LHCN-M2 (cell line): ENCODE results near the gene PTPRG. TPM values are rescaled to one million over a fixed set of nuclear protein-coding genes. Genes with fewer than 3 reads are reported as not detected.

Experiments
- DNase-seq: peaks from one replicate; pipeline ENCODE4 v3.0.0-alpha.2; 2012; ENCODE audit warnings: low read depth
- total RNA-seq: library from RNA; depleted of rRNA; stranded (reverse); fragments of >200 nt; gene quantifications from 2 replicates; pipeline ENCODE4 v1.2.3, GENCODE V29; 2014

The PTPRG gene
- total RNA-seq, 1 experiment from 2014 or later: 32.2 TPM

GRCh38 chr3:61948699-61949305 is 387.4 kb downstream of the PTPRG start:
- no peak for DNase-seq

GRCh38 chr3:61954097-61954540 is 392.7 kb downstream of the PTPRG start:
- peak; percentile 57 for DNase-seq

GRCh38 chr3:61955483-61955882 is 394.1 kb downstream of the PTPRG start:
- no peak for DNase-seq

DNA sequence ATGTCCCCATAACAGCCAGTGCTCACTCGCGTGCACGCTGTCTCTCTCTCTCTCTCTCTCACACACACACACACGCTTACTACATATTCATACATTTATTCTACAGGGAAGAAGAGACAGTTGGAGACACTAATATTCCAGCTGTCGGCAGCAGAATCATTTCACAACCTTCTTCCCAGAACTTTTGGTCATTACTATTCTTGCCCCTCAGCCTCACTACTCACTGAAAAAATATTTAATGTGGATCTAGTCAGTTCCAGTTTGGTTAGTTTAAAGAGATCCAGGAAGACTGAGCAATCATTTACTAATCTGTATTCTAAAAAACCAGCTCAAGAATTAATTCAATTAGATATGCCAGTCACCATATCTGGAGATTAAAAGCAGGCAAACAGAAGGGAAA is 394.9 kb downstream of the PTPRG start:
- peak; percentile 89 for DNase-seq

DNA sequence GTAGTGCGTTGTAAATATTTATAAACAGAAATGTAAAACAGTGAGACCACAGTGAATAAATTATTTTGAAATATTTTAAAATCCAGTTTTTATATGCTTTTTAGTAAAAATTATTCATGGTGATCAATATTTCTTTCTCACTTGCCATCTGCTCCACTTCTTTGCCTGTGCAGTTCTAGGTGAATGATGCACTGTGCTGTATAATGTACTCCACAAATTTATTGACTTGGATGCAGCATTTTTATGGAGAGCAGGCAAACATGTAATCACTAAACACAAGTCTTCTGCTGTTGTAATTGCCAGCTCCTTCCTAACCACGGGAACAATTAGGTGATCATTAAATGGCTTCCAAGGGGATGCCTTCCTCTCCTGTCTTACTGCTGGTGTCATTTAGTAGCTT is 395.9 kb downstream of the PTPRG start:
- no peak for DNase-seq

DNA sequence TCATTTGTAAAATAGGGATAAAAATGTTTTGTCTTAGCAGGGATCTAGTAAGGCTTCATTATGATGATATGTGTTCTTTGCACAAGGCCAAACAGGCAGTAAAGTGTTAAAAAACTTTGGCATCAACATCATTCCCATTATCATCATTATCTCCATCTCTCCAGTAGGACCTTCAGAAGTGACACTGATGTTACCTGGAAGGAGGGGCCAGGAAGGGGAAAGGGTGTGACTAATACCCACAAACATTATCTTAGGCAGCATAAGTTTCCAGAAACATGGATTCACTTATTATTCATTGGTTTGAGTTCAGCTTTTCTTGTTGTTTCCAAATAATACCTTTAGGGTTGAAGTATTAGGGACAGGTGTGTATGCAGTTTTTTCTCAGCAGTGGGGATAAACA is 399.6 kb downstream of the PTPRG start:
- no peak for DNase-seq

DNA sequence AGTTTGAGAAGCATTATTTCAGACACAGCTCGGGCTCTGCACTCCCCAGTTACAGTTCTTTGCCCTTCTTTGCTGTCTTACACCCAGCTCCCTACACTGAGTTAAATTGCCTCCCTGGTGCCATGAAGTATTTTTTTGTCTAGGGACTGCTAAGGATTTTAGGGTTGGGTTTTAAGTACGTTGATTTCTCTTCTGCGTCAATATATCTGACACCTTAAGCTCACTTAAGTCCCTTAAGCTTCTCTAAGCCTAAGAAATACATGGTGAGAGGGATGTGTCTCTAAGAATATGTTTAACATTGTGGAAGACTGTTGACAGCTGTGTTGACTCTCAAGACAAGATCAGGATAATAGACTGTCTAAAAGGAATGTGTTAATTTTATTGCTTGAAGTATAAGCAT is 400.5 kb downstream of the PTPRG start:
- DNase-seq: no peak

- peak; percentile 53 for DNase-seq
Measured at GRCh38 chr3:61964566-61964965, 403.2 kb downstream of the PTPRG start.

GRCh38 chr3:61965770-61966131 is 404.4 kb downstream of the PTPRG start:
- DNase-seq: no peak

DNA sequence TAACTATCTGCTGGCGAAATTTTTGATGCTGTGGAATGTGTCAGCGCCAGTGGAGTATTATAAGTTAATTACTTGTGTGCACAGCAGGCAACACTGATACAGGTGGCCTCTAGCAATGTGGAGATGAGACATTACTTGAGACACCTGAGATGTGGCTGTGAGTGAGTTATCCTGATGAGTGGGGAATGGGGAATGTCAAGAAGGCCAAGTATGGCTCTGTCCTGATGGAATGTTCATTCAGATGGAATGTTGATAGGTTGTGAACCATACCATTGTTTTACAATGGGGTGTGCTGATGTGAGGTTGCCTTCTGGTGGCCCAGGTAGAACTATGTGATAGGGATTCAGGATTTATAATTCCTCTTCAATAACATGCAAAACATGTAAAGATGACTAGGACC is 404.8 kb downstream of the PTPRG start:
- DNase-seq: no peak

- DNase-seq: no peak
Measured at GRCh38 chr3:61967019-61967418, 405.6 kb downstream of the PTPRG start.

GRCh38 chr3:61967937-61968336 is 406.6 kb downstream of the PTPRG start:
- no peak for DNase-seq

GRCh38 chr3:61974662-61975061 is 413.3 kb downstream of the PTPRG start:
- DNase-seq: no peak

DNA sequence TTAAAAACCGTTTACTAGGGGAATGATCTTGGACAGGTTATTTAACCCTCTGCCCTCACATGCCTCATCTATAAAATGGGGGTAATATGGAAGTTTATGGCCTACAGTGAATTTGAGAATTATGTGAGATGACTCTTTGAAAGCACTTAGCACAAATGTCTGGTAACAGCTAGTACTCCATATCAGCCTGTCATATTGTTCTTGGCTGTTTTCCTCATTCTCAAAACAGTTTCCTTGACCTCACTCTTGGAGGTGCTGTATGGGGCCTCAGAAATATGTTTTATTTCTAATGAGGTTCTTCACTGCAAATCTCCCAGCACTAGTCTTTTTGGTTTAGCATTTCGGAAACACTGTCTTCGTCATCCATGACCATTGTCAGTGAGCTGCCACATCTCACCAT is 413.8 kb downstream of the PTPRG start:
- no peak for DNase-seq

- no peak for DNase-seq
Measured at GRCh38 chr3:61975936-61976335, 414.6 kb downstream of the PTPRG start.

- DNase-seq: no peak
Measured at GRCh38 chr3:61978460-61979419, 417.4 kb downstream of the PTPRG start.

DNA sequence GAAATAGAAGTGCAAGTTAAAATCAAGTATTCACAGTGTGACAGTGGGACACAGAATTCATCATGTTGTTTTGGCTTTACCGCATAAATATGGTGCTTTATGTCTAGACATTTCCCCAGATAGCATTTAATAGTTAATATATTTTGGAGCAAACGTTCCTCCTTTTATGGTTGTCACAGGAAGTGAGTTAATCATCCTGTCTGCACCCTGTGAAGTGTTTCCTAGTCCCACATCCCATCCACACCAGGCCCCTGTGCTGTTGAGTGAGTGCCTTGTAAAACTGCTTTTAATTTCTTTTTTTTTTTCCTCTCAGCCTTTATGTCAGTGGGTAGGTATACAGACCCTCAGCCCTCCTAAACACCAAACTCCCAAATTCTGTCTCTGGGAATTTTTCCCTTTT is 418.3 kb downstream of the PTPRG start:
- DNase-seq: peak; percentile 43

DNA sequence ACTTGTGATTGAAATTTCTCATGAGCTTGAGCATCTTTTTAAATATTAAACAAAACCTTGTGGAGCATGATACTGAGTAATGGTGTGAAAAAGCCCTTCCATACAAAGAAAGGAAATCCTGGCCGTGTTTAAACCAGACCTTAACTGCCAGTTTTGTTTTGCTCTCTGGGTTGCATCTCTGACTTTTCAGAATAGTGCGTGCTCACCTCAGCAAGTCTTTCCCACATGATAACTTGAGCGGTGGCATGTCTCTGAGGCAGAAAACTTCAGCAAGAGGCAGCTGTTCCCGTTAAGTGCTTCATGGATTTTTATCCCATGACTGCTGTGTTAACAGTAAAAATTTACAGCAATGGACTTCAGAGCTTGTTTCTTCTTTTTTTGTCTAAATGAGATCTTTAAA is 418.7 kb downstream of the PTPRG start:
- DNase-seq: peak; percentile 80

DNA sequence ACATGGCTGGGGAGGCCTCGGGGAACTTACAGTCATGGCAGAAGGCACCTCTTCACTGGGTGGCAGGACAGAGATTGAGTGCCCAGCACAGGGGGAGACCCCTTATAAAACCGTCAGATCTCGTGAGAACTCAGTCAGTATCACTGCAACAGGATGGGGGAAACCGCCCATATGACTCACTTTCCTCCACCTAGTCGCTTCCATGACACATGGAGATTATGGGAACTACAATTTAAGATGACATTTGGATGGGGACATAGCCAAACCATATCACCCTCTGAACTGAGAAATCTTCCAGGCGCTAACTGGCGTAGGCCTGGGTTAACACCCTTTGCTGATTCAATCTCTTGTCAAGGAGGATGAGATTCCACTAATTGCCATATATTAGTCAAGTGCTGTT is 419.7 kb downstream of the PTPRG start:
- no peak for DNase-seq

DNA sequence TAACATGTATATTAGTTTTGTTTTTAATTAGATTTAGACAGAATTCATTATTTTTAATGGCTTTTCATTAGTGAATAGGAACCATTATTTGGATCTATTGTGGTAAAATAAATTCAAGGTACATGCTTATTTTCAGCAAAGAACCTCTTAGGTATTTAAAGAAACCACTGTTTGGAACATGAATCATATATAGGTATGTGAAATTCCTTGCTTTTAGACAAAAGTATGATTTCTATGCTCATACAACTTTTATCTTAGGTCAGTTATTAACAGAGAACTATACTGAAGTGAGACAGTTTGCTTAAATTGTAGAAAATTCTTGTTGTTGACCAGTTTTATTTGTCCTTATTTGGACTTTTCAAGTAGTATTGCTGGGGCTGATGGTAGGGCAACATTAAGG is 422.1 kb downstream of the PTPRG start:
- no peak for DNase-seq

GRCh38 chr3:61985020-61985419 is 423.6 kb downstream of the PTPRG start:
- DNase-seq: peak; percentile 77

DNA sequence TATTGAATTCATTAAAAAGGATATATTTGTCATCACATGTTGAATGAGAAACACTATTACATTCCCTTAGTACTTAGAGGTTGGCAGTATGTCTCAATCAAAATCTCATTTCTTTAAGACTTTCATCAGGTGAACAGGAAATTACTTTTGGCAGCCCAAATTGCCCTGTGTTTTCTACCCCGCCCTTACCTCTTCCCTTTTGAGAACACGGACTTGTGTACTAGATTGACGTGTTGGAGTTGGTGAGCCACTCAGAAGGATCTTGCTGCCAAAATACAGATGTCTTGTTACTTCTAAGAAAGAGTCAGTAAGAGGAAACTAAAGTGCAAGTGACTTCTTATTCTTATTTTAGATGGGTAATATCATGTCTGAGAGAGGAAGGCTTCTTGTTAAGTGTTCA is 425.1 kb downstream of the PTPRG start:
- DNase-seq: no peak

DNA sequence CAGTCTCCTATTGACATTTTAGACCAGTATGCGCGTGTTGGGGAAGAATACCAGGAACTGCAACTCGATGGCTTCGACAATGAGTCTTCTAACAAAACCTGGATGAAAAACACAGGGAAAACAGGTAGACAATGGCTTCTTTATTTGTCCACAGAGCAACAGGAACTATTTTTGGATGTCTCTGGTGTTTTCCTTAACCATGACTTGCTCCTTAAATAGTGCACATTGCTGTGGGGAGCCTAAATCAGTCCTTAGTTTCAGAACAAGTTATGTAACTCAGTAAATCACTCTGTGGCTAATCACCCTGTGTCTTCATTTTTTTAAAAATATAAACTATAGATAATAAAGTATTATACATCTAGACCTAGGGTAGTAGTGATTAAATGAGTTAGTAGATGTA is 428.3 kb downstream of the PTPRG start:
- DNase-seq: no peak
